Activated T-helper 1 cell treated with anti-CD3 and anti-CD28 coated beads, Interleukin-12 subunit alpha, Interleukin-12 subunit beta, Interleukin-2, Interleukin-4 antibody, amounts not matched to agents 30 ng/mL and 10 ng/mL and 1 ng/mL, durations not matched to agents 14 hours and 24 hours and 36 hours (primary cell): Measurements from ENCODE around the gene SERTM1. TPM values are rescaled to one million over a fixed set of nuclear protein-coding genes. Genes with fewer than 3 reads are reported as not detected.

Experiments used
- DNase-seq: peaks from one replicate; pipeline ENCODE4 v3.0.0; 2021; ENCODE audit warnings: low spot score
- H3K27ac Mint-ChIP-seq: one replicate; pipeline ENCODE4 v1.8.0; 2021; ENCODE audit warnings: mild to moderate bottlenecking, mixed read lengths
- H3K27me3 Mint-ChIP-seq: one replicate; pipeline ENCODE4 v1.8.0; 2022; ENCODE audit warnings: mild to moderate bottlenecking, moderate library complexity, mixed read lengths; ENCODE audit not compliant: insufficient read depth
- H3K36me3 Mint-ChIP-seq: one replicate; pipeline ENCODE4 v1.8.0; 2021; ENCODE audit warnings: low read depth, mixed read lengths
- H3K4me1 Mint-ChIP-seq: one replicate; pipeline ENCODE4 v1.8.0; 2021; ENCODE audit warnings: low read depth, mixed read lengths
- H3K4me3 Mint-ChIP-seq: one replicate; pipeline ENCODE4 v1.8.0; 2021; ENCODE audit warnings: mild to moderate bottlenecking, moderate library complexity, mixed read lengths
- H3K9me3 Mint-ChIP-seq: one replicate; pipeline ENCODE4 v1.8.0; 2021; ENCODE audit warnings: mixed read lengths
- intact Hi-C: fragments of 100-400 bp; cut with micrococcal nuclease; formaldehyde crosslinking; loops from one replicate; pipeline ENCODE4 v1.15.1; 2024
- total RNA-seq: library from RNA; stranded (reverse); gene quantifications from 2 replicates; pipeline ENCODE4 v1.2.3, GENCODE V29; 2022

The SERTM1 gene
- total RNA-seq, 1 donor from 2014 or later: not detected

DNA sequence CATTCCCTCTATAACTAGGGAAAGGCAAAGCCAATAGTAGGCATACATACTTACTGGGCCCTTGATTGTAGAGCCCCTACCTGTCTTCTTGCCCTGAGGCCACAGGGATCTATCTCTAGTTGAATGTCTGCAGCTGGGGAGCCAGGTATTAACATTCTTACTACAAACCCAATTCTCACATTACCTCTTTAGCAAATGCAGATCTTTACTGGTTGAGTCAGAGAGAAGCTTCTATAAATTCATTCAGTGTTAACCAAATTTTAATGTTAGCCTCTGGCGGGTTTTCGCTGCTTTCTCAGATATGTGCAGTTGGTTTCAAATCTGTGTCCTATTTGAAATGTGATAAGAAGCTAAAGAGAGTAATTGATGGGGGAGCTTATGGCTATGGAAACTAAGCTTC lies 43.2 kb downstream of the SERTM1 start:
- Mint-ChIP-seq H3K4me1 (no peaks in the 10 kb centered on the region), H3K4me3 (no peak overlapping the region), H3K27ac (no peak overlapping the region), H3K27me3 (peaks cover 7% of the 10 kb centered on the region), H3K9me3 (no peaks in the 10 kb centered on the region), H3K36me3 (no peaks in the 10 kb centered on the region)
- intact Hi-C loops: no loop called here
- no peak for DNase-seq

DNA sequence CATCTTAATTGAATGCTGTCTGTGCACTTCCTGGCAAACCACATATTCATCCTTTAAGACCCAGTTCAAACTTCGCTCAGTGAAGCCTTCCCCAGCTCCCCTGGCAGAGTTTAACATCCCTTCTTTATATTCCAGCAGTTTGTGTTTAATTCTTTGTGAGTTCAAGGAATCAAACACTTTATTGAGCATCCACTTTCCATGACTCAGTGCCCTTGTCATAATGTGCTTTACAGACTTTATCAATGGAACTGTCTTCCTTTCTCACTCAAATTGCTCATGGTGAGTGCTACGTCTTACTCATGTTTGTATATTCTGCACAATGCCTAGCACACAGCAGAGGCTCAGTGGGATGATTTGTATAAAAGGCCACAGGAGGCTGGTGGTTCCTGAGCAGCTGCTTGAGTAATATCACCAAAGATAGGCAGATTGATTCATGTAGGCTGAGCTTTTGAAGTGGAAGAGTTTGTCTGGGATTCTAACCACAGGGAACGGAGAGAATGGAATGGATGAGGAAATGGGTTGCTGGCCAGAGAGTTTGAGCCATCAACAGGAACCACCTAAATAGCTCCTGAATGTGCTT lies 44.2 kb downstream of the SERTM1 start:
- DNase-seq: no peak
- Mint-ChIP-seq H3K4me3 (no peak overlapping the region), H3K36me3 (no peaks in the 10 kb centered on the region), H3K27ac (no peak overlapping the region), H3K4me1 (no peaks in the 10 kb centered on the region), H3K9me3 (no peaks in the 10 kb centered on the region), H3K27me3 (peaks cover 7% of the 10 kb centered on the region)
- intact Hi-C loops: no loop called here

DNA sequence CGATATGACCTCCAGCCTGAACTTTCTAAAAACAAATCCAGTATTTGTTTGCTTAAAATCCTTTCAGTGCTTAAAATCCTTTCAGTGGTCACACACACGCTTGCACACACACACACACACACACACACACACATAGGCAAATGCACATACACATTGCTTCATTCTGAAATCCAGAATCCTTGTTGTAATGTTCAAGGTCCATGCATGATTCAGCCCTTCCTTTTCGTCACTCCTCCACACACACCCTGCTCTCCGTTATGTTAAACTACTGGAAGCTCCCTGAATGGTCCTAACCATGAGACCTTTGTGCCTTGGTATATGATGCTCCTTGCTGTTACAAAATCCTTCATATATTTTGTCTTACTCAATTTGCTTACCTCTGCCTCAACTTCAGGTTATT lies 44.9 kb downstream of the SERTM1 start:
- DNase-seq: no peak
- H3K4me3 Mint-ChIP-seq: no peak overlapping the region
- H3K27me3 Mint-ChIP-seq: peaks cover 7% of the 10 kb centered on the region

DNA sequence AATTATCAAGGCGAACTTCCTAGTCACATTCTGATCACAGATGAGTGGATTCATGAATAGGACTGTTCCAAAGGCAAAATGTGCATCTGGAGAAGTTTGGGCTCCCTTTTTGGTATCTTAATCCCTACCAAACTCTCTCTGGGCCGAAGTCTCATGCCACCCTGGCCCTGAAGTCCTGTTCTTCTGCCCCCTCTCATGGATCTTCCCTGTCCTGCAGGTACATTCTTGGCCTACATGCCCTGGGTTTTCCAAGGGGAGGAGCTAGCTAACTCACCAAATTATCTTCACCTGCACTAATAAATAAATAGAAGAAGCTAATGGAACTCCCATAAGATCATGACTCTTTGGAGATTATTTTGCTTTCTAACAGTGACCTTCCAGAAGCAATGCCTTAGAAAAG lies 50.3 kb downstream of the SERTM1 start:
- no peaks in the 10 kb centered on the region for H3K36me3 Mint-ChIP-seq
- H3K27me3 Mint-ChIP-seq: peaks cover 7% of the 10 kb centered on the region
- H3K9me3 Mint-ChIP-seq: no peaks in the 10 kb centered on the region
- no peaks in the 10 kb centered on the region for H3K4me1 Mint-ChIP-seq
- no peak overlapping the region for H3K4me3 Mint-ChIP-seq
- H3K27ac Mint-ChIP-seq: no peak overlapping the region
- intact Hi-C loops: no loop called here
- DNase-seq: no peak

More for the DNA sequence above, 44.9 kb downstream of the SERTM1 start:
- Mint-ChIP-seq H3K36me3 (no peaks in the 10 kb centered on the region), H3K9me3 (no peaks in the 10 kb centered on the region), H3K4me1 (no peaks in the 10 kb centered on the region), H3K27ac (no peak overlapping the region)
- intact Hi-C loops: no loop called here

DNA sequence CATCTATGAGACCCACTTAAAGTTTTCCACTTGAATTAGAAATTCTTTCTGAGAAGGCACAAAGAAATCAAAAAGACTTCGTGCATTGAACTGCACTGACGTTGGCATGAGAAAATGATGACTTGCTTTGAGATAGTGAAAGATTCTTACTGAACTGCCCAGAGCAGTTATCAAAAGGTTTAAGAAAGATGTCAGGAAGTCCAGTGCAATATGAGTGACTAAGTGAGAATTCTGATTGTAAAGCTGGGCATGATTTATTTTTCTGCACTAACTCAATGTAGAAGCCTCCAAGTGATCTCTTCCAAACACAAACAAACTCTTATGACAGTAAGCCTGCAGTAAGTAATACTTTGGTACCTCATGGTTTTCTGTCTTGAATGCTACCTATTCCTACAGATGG lies 52.1 kb downstream of the SERTM1 start:
- intact Hi-C loops: no loop called here
- DNase-seq: no peak
- Mint-ChIP-seq H3K27me3 (peaks cover 5% of the 10 kb centered on the region), H3K4me1 (no peaks in the 10 kb centered on the region), H3K27ac (no peak overlapping the region), H3K9me3 (no peaks in the 10 kb centered on the region), H3K4me3 (no peak overlapping the region), H3K36me3 (no peaks in the 10 kb centered on the region)

GRCh38 chr13:36728006-36728405 lies 54.2 kb downstream of the SERTM1 start:
- Mint-ChIP-seq H3K36me3 (no peaks in the 10 kb centered on the region), H3K27ac (no peak overlapping the region), H3K9me3 (no peaks in the 10 kb centered on the region), H3K4me1 (no peaks in the 10 kb centered on the region), H3K4me3 (no peak overlapping the region), H3K27me3 (no peaks in the 10 kb centered on the region)
- intact Hi-C loops: no loop called here
- DNase-seq: no peak

DNA sequence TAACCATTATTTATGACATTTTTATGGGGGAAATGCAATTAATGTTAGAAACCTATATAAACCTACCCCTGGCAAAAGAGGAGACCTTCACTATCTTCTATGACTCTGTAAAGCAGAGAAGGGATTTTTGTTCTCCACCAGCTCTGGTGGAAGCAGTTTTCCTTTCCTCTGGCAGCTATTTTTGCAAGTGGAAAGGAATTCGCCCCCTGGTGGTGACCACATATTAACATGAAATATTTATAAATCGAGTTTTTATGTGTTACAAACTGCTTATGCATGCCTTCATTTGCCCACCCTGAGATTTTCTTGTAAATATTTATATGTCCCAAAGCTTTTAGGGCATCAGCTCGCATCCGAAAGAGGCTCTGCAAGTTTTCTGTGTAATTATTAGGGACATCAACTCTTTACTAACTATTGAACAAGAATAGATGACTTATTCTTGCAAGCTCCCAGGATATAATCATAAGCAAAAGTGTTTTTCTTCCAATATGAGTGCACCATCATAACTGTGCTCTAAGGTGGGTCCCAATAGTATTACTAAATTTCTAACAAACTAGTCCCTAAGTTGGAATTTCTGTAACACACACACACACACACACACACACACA lies 62.4 kb downstream of the SERTM1 start:
- H3K9me3 Mint-ChIP-seq: no peaks in the 10 kb centered on the region
- no peak for DNase-seq
- H3K27ac Mint-ChIP-seq: no peak overlapping the region
- no peaks in the 10 kb centered on the region for H3K36me3 Mint-ChIP-seq
- intact Hi-C loops: loop anchor here (1.0 kb wide), 2 partner anchors 316 to 390 kb away; partner anchors contain the start of gene SPART
- no peaks in the 10 kb centered on the region for H3K4me1 Mint-ChIP-seq
- H3K4me3 Mint-ChIP-seq: no peak overlapping the region
- H3K27me3 Mint-ChIP-seq: peaks cover 4% of the 10 kb centered on the region

- no peak overlapping the region for H3K4me3 Mint-ChIP-seq
- intact Hi-C loops: no loop called here
These were observed 63.8 kb downstream of the SERTM1 start for GRCh38 chr13:36737524-36738083.

DNA sequence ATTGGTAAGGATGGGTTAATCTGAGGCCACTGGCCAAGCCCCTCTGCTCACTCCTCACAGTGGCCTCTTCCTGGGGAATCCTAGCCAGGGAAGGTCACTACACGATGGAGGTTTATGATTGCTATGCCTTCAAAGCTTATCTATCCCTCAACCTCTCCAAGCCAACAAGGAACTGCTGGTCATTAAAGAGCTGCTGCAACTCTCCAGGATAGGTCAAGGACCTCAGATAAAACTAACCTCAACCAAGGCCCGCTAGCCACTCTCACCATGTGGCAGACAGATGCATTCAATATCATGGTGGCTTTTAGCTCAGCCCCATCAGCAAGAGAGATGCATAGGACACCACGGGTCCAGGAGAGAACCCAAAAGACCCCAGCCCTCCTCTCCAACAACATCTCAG lies 71.6 kb downstream of the SERTM1 start:
- Mint-ChIP-seq H3K27me3 (peaks cover 2% of the 10 kb centered on the region), H3K27ac (no peak overlapping the region), H3K9me3 (peaks cover 3% of the 10 kb centered on the region), H3K4me1 (no peaks in the 10 kb centered on the region), H3K36me3 (no peaks in the 10 kb centered on the region), H3K4me3 (no peak overlapping the region)
- DNase-seq: no peak
- intact Hi-C loops: loop anchor here (10.0 kb wide), 1 partner anchor 771 kb away; no protein-coding TSS in a partner anchor

More at GRCh38 chr13:36737524-36738083, 63.8 kb downstream of the SERTM1 start:
- Mint-ChIP-seq H3K27me3 (peaks cover 6% of the 10 kb centered on the region), H3K4me1 (no peaks in the 10 kb centered on the region), H3K27ac (no peak overlapping the region), H3K36me3 (no peaks in the 10 kb centered on the region), H3K9me3 (peaks cover under 1% of the 10 kb centered on the region)
- no peak for DNase-seq

DNA sequence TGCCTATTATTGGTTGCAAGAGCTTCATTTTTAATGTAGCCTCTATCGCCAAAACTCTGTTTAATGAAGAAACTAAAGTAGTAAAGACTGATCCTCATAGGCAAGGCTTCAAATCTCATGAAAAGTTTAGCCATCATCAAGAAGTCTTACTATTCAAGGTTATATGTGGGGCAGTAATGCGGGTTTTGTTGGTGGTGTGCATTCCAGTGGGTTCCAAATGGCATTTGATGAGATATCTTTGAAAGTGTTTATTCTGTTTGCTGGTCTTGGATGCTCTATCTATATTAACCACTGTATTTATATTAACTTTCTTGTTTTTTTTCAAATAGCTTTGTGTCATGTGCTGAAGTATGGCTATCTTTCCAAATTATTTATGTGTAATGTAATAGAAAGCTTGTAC lies 72.2 kb downstream of the SERTM1 start:
- no peak for DNase-seq
- Mint-ChIP-seq H3K36me3 (no peaks in the 10 kb centered on the region), H3K4me3 (no peak overlapping the region), H3K27me3 (peaks cover 2% of the 10 kb centered on the region), H3K4me1 (no peaks in the 10 kb centered on the region), H3K9me3 (peaks cover 3% of the 10 kb centered on the region), H3K27ac (no peak overlapping the region)
- intact Hi-C loops: loop anchor here (10.0 kb wide), 1 partner anchor 771 kb away; no protein-coding TSS in a partner anchor

Other genes starting within 250 kb of the SERTM1 start
- gene CCNA1, start 241.5 kb upstream of the SERTM1 start, total RNA-seq: 1.5 and 1.6 TPM in 2 replicates
- 19.0 and 19.8 TPM in 2 replicates for gene RFXAP, start 145.2 kb downstream of the SERTM1 start, total RNA-seq
- 0.08 TPM in 1 of 2 replicates, not detected in the other for gene SMAD9, start 246.2 kb downstream of the SERTM1 start, total RNA-seq